Measurements from ENCODE around the gene DCLK1. TPM values are rescaled to one million over a fixed set of nuclear protein-coding genes. Genes with fewer than 3 reads are reported as not detected.

The DCLK1 gene
- total and polyA plus RNA-seq, 10 donors, result 2.0 to 22.1 (median 11.7) TPM

DNA sequence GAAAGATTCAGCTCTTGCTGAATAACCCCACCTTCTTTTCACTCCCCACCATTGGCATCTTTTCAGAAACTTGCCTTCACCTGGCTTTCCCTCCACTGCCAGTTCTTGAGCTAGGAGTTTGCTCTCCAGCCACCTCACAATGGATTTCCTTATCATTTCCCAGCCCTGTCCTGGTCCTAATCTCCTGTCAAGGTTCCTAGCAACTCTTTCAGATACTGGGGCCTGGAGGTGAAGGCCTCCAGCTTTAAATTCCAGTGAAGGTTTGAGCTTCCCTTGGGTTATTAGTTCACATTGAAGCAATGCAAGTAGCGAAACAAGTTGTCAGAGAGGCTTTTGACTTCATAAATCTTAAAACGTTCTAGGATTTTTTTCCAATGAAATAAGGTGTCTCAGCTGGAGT is 333.9 kb downstream of the DCLK1 start:
- intact Hi-C loops (cut with DNase I; ENCODE audit: low total_unique reads), result no loop called here
- H3K4me3 ChIP-seq, result no peak overlapping the region
- H3K27me3 ChIP-seq (replicated peaks in 1 of 7), result no peaks in the 10 kb centered on the region
- H3K27ac ChIP-seq, result no peak overlapping the region
- TF ChIP-seq POLR2A (IDR thresholded peaks at IDR 0.05), result no peak
- no peak for TF ChIP-seq POLR2AphosphoS5 (IDR thresholded peaks at IDR 0.05)
- H3K4me1 ChIP-seq, result no peaks in the 10 kb centered on the region
- DNase-seq, result no peak
- H3K9me3 ChIP-seq, result no peaks in the 10 kb centered on the region
- 58 to 84% (median 66%) methylated on average over 2 of the region's 2 CpGs for WGBS, 5 donors
- H3K36me3 ChIP-seq, result no peaks in the 10 kb centered on the region

DNA sequence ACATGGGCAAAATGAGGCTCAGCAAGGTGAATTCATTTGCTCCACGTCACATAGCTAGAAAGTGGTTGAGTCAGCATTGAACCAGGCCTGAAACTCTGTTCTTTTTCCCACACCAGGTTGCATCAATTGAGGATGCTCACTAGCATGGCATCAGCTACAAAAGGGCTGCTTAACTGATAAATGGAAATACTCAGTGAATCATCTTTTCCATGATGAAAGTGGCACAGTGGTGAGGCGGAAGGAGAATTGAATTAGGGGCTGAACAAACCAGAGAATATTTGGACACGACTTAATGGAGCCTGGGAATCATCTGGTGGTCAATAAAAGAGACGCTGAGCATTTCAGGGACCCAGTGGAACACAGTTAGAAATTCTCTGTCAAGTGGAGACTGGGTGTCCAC is 334.6 kb downstream of the DCLK1 start:
- no peaks in the 10 kb centered on the region for H3K9me3 ChIP-seq
- H3K4me1 ChIP-seq, result no peaks in the 10 kb centered on the region
- no peak overlapping the region for H3K27ac ChIP-seq
- intact Hi-C loops (cut with DNase I; ENCODE audit: low total_unique reads), result no loop called here
- no peak overlapping the region for H3K4me3 ChIP-seq
- WGBS, 5 donors, result 77 to 86% (median 81%) methylated on average over 4 of the region's 4 CpGs
- no peaks in the 10 kb centered on the region for H3K27me3 ChIP-seq (replicated peaks in 1 of 7)
- no peak for DNase-seq
- no peak for TF ChIP-seq POLR2A (IDR thresholded peaks at IDR 0.05)
- TF ChIP-seq, protein P1, sequence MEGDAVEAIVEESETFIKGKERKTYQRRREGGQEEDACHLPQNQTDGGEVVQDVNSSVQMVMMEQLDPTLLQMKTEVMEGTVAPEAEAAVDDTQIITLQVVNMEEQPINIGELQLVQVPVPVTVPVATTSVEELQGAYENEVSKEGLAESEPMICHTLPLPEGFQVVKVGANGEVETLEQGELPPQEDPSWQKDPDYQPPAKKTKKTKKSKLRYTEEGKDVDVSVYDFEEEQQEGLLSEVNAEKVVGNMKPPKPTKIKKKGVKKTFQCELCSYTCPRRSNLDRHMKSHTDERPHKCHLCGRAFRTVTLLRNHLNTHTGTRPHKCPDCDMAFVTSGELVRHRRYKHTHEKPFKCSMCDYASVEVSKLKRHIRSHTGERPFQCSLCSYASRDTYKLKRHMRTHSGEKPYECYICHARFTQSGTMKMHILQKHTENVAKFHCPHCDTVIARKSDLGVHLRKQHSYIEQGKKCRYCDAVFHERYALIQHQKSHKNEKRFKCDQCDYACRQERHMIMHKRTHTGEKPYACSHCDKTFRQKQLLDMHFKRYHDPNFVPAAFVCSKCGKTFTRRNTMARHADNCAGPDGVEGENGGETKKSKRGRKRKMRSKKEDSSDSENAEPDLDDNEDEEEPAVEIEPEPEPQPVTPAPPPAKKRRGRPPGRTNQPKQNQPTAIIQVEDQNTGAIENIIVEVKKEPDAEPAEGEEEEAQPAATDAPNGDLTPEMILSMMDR (IDR thresholded peaks at IDR 0.05 in 8 of 11, conservative IDR thresholded peaks at IDR 0.05 in 3 of 11), result no peak
- no peaks in the 10 kb centered on the region for H3K36me3 ChIP-seq

DNA sequence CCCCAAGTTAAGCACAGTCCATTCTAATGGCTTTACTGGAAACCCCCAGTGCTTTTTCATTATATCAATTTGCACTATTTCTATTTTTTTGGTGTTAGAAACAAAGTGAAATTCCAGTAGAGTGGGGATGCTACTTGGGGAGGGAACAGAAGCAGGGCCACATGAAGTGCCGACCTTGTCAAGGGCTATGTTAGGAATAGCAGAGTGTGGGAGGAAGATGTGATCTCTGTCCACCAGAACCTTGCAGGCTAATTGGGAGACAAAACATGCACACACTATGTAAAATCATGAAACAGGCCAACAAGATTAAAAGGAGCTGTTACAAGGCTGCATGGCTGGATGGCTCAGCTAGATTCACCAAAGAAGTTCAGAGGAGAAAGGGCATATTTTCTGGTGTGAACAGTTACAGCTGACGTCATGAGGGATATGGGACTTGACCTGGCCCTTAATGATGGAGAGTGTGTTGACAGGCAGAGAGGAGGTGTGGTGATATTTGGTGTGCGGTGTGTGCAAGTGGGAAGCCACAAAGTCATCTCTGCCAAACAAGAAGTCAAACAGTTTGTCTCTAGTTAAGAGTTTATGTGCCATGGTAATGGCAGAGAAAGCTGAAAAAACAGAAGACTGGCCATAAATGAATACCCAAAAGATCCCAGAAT is 336.3 kb downstream of the DCLK1 start:
- intact Hi-C loops (cut with DNase I; ENCODE audit: low total_unique reads), result no loop called here
- Histone ChIP-seq H3K4me3 (no peak overlapping the region), H3K4me1 (no peaks in the 10 kb centered on the region), H3K27me3 (replicated peaks in 1 of 7) (no peaks in the 10 kb centered on the region), H3K9me3 (no peaks in the 10 kb centered on the region), H3K36me3 (no peaks in the 10 kb centered on the region), H3K27ac (no peak overlapping the region)
- no peak for DNase-seq
- 75 to 93% (median 90%) methylated on average over 3 of the region's 3 CpGs for WGBS, 5 donors
- TF ChIP-seq POLR2A (IDR thresholded peaks at IDR 0.05), result no peak
- TF ChIP-seq, protein P1 (IDR thresholded peaks at IDR 0.05 in 8 of 11, conservative IDR thresholded peaks at IDR 0.05 in 3 of 11), result no peak
- no peak for TF ChIP-seq POLR2AphosphoS5 (IDR thresholded peaks at IDR 0.05)

DNA sequence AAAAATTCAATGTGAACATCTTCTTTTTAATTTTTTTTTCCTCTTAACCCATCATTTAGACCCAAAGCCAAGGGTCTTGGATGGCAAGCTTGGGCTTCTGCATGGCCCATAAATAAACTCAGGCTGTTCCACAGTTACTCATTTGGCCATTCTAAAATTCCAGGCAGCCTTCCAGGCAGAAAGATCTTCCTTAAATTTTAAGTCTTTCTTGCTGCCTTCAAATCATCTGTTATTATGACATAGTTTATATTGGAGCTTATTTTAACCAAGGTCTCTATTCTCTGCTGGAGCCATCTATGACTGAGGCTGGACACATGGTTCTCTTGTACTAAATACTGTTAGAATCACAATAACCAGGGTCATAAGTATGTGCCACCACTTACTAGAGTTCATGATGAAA is 337.4 kb downstream of the DCLK1 start:
- H3K4me1 ChIP-seq, result no peaks in the 10 kb centered on the region
- H3K27ac ChIP-seq, result no peak overlapping the region
- no peaks in the 10 kb centered on the region for H3K9me3 ChIP-seq
- H3K4me3 ChIP-seq, result no peak overlapping the region
- no peaks in the 10 kb centered on the region for H3K36me3 ChIP-seq
- TF ChIP-seq POLR2AphosphoS5 (IDR thresholded peaks at IDR 0.05) (no peak), POLR2A (IDR thresholded peaks at IDR 0.05) (no peak)
- TF ChIP-seq, protein P1 (IDR thresholded peaks at IDR 0.05 in 8 of 11, conservative IDR thresholded peaks at IDR 0.05 in 3 of 11), result no peak
- intact Hi-C loops (cut with DNase I; ENCODE audit: low total_unique reads), result no loop called here
- no peak for DNase-seq
- no peaks in the 10 kb centered on the region for H3K27me3 ChIP-seq (replicated peaks in 1 of 7)

DNA sequence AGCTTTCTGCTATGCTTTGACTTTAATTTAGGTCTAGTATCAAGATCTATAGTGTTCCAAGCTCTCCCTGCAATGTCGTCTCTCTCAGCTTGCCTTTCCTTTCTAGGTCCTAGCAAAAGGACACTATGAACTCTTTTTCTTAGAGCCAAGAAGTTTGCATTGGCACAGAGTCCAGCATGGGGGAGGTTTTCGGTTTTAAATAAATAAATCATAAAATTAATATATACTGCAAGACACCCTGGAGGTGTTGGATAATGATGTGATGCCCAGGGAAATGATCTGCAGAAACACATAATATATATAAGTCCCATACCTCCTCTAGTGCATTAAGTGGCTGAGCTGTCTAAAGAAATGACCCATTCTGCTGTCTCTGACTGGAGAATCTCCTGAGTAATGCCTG is 338.3 kb downstream of the DCLK1 start:
- no peaks in the 10 kb centered on the region for H3K9me3 ChIP-seq
- 76 to 90% (median 85%) methylated on average over 2 of the region's 2 CpGs for WGBS, 5 donors
- H3K27me3 ChIP-seq (replicated peaks in 1 of 7), result no peaks in the 10 kb centered on the region
- H3K4me1 ChIP-seq, result no peaks in the 10 kb centered on the region
- no peak overlapping the region for H3K4me3 ChIP-seq
- no peak for TF ChIP-seq POLR2AphosphoS5 (IDR thresholded peaks at IDR 0.05)
- no peak for TF ChIP-seq POLR2A (IDR thresholded peaks at IDR 0.05)
- TF ChIP-seq, protein P1 (IDR thresholded peaks at IDR 0.05 in 8 of 11, conservative IDR thresholded peaks at IDR 0.05 in 3 of 11), result no peak
- H3K27ac ChIP-seq, result no peak overlapping the region
- no peak for DNase-seq
- intact Hi-C loops (cut with DNase I; ENCODE audit: low total_unique reads), result no loop called here
- no peaks in the 10 kb centered on the region for H3K36me3 ChIP-seq

Measured in spleen (tissue), 11 donors.